GM10266 (cell line): ENCODE measurements around the gene KLB.

Experiments
- DNase-seq: peaks from one replicate; pipeline ENCODE4 v3.0.0; 2012; ENCODE audit errors: extremely low spot score
- CTCF ChIP-seq: IDR thresholded peaks from 2 replicates; pipeline ENCODE4 v1.5.1; 2012; ENCODE audit warnings: mild to moderate bottlenecking, low read depth; ENCODE audit not compliant: control insufficient read depth, insufficient read depth; ENCODE audit errors: missing control alignments

KLB gene

GRCh38 chr4:39429476-39430334, 23.0 kb downstream of the KLB start:
- no peak for DNase-seq
- TF ChIP-seq CTCF, result no peak

GRCh38 chr4:39433878-39434492, 27.3 kb downstream of the KLB start:
- DNase-seq, result no peak
- TF ChIP-seq CTCF, result no peak

- DNase-seq, result no peak
- TF ChIP-seq CTCF, result peak; percentile 8
These were observed 29.2 kb downstream of the KLB start for GRCh38 chr4:39435659-39436563.

GRCh38 chr4:39441593-39441992, 34.9 kb downstream of the KLB start:
- no peak for DNase-seq
- TF ChIP-seq CTCF, result no peak

DNA sequence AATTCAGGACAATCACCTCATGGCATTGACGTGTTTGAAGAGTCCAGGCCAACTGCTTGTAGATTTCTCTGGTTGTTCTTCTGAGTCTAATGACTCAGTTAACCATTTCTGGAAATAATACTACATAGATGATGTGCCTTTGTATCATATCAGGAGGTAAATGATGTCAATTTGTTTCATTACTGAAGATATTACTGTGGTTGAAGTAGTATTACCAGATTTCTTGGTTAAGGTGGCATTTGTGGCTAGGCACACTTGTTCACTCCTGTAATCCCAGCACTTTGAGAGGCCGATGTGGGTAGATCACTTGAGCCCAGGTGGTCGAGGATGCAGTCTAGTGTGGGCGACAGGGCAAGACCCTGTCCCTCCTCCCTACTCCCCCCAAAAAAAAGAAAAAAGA, 36.3 kb downstream of the KLB start:
- no peak for DNase-seq
- TF ChIP-seq CTCF, result no peak

DNA sequence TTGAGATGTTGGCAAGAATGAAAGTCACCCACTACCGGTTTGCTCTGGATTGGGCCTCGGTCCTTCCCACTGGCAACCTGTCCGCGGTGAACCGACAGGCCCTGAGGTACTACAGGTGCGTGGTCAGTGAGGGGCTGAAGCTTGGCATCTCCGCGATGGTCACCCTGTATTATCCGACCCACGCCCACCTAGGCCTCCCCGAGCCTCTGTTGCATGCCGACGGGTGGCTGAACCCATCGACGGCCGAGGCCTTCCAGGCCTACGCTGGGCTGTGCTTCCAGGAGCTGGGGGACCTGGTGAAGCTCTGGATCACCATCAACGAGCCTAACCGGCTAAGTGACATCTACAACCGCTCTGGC, 39.7 kb downstream of the KLB start:
- TF ChIP-seq CTCF, result no peak
- no peak for DNase-seq
